Right lobe of liver (tissue), 4 donors: Measurements from ENCODE around the gene SLX4.

Experiments
- POLR2A ChIP-seq: fragments of 450-650 bp; IDR thresholded peaks from one replicate; pipeline ENCODE4 v1.6.1; 2017; ENCODE audit warnings: antibody characterized with exemption, mild to moderate bottlenecking
- TF ChIP-seq, protein P1 (sequence below), 4 donors: fragments of 200-600 bp in 3 of 4; fragments of 450-650 bp in 1 of 4; IDR thresholded peaks; one replicate each; pipeline versions ENCODE4 v1.5.1 to v1.8.0; 2016 to 2022; ENCODE audit warnings: antibody characterized with exemption in 4 of 4, mild to moderate bottlenecking in 2 of 4
- donor health status: DM: no; HTN: no; CAD: no.
- donor health status: DM: no; HTN: no; CAD: no.
- donor health status: DM: no; HTN: yes; CAD: no.

DNA sequence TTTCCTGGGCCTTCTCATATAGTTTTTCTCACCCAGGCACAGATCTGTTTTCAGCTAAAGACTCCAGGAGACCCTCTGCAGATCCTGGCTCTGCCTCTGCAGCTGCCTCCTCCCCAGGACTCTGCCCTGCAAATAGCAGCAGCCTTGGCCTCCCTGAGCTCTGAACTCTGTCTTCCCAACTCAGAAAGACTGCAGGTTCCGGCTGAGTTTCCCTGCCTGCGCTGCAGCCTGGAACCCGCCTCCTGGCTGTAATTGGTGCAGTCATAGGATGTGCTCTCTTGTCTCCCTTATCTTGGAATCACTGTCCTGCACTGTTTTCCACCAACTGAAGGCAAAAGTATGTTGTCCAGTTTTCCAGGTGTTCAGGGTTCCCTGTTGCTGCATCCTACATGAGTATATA is 28.8 kb upstream of the SLX4 start:
- TF ChIP-seq, protein P1, sequence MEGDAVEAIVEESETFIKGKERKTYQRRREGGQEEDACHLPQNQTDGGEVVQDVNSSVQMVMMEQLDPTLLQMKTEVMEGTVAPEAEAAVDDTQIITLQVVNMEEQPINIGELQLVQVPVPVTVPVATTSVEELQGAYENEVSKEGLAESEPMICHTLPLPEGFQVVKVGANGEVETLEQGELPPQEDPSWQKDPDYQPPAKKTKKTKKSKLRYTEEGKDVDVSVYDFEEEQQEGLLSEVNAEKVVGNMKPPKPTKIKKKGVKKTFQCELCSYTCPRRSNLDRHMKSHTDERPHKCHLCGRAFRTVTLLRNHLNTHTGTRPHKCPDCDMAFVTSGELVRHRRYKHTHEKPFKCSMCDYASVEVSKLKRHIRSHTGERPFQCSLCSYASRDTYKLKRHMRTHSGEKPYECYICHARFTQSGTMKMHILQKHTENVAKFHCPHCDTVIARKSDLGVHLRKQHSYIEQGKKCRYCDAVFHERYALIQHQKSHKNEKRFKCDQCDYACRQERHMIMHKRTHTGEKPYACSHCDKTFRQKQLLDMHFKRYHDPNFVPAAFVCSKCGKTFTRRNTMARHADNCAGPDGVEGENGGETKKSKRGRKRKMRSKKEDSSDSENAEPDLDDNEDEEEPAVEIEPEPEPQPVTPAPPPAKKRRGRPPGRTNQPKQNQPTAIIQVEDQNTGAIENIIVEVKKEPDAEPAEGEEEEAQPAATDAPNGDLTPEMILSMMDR (IDR thresholded peaks at IDR 0.05), result no peak
- no peak for TF ChIP-seq POLR2A
